OCI-LY3 (cell line): ENCODE results near the gene RGS6.

Experiments
- EZH2phosphoT487 ChIP-seq: fragments of 200-600 bp; shearing (Covaris generic); IDR thresholded peaks from 2 replicates; pipeline ENCODE4 v1.6.1; 2018; ENCODE audit warnings: antibody characterized with exemption, mixed run types, low read depth
- TF ChIP-seq, protein P1 (sequence below): fragments of 200-600, 300-600 bp; sonication (generic); IDR thresholded peaks from 2 replicates; pipeline ENCODE4 v1.5.1; 2014; ENCODE audit warnings: antibody characterized with exemption, low read length, low read depth

- TF ChIP-seq EZH2phosphoT487 = no peak
- TF ChIP-seq, protein P1, sequence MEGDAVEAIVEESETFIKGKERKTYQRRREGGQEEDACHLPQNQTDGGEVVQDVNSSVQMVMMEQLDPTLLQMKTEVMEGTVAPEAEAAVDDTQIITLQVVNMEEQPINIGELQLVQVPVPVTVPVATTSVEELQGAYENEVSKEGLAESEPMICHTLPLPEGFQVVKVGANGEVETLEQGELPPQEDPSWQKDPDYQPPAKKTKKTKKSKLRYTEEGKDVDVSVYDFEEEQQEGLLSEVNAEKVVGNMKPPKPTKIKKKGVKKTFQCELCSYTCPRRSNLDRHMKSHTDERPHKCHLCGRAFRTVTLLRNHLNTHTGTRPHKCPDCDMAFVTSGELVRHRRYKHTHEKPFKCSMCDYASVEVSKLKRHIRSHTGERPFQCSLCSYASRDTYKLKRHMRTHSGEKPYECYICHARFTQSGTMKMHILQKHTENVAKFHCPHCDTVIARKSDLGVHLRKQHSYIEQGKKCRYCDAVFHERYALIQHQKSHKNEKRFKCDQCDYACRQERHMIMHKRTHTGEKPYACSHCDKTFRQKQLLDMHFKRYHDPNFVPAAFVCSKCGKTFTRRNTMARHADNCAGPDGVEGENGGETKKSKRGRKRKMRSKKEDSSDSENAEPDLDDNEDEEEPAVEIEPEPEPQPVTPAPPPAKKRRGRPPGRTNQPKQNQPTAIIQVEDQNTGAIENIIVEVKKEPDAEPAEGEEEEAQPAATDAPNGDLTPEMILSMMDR = no peak
Measured at GRCh38 chr14:72434856-72435255, 502.6 kb downstream of the RGS6 start.
